Stimulated activated CD4-positive, alpha-beta T cell treated with anti-CD3 and anti-CD28 coated beads, Interleukin-1b, Interleukin-23, amount 100 ng/mL, for 1 hour (primary cell): ENCODE results near the gene RASGRF1.
"Not testable (repeated sequence)": the region's sequence is repeated elsewhere in the genome, so short reads cannot be mapped to it uniquely, and the experiment has no call there.

Experiments
- DNase-seq, 2 donors: peaks; one replicate each; pipeline ENCODE4 v3.0.0-alpha.2; 2020; ENCODE audit warnings: low read depth in 2 of 2

RASGRF1 gene

GRCh38 chr15:79006071-79006470 is 84.5 kb downstream of the RASGRF1 start:
- DNase-seq = no peak

GRCh38 chr15:79004336-79004735 is 86.2 kb downstream of the RASGRF1 start:
- no peak for DNase-seq

GRCh38 chr15:79003896-79004295 is 86.7 kb downstream of the RASGRF1 start:
- DNase-seq = no peak

- no peak for DNase-seq
Observed at GRCh38 chr15:79003301-79003700, 87.3 kb downstream of the RASGRF1 start.

GRCh38 chr15:79002581-79002980 is 88.0 kb downstream of the RASGRF1 start:
- no peak for DNase-seq

GRCh38 chr15:78999636-79000035 is 90.9 kb downstream of the RASGRF1 start:
- no peak for DNase-seq

GRCh38 chr15:78998526-78998925 is 92.1 kb downstream of the RASGRF1 start:
- DNase-seq = no peak

GRCh38 chr15:78997981-78998499 is 92.5 kb downstream of the RASGRF1 start:
- no peak for DNase-seq

- DNase-seq = no peak
Observed at GRCh38 chr15:78996894-78997275, 93.7 kb downstream of the RASGRF1 start.

- DNase-seq = no peak
Observed at GRCh38 chr15:78995921-78996893, 94.4 kb downstream of the RASGRF1 start.

- DNase-seq = not testable (repeated sequence)
Observed at GRCh38 chr15:78995161-78995560, 95.4 kb downstream of the RASGRF1 start.

GRCh38 chr15:78993931-78994530 is 96.5 kb downstream of the RASGRF1 start:
- DNase-seq = no peak

GRCh38 chr15:78993257-78993930 is 97.2 kb downstream of the RASGRF1 start:
- DNase-seq = no peak

GRCh38 chr15:78992416-78993256 is 97.9 kb downstream of the RASGRF1 start:
- DNase-seq = no peak

GRCh38 chr15:78991879-78992278 is 98.7 kb downstream of the RASGRF1 start:
- no peak for DNase-seq

GRCh38 chr15:78991476-78991875 is 99.1 kb downstream of the RASGRF1 start:
- DNase-seq = no peak

- DNase-seq = no peak
Observed at GRCh38 chr15:78990278-78990677, 100.3 kb downstream of the RASGRF1 start.

GRCh38 chr15:78989701-78990240 is 100.8 kb downstream of the RASGRF1 start:
- no peak for DNase-seq

- no peak for DNase-seq
Observed at GRCh38 chr15:78988361-78988911, 102.1 kb downstream of the RASGRF1 start.

- no peak for DNase-seq
Observed at GRCh38 chr15:78987556-78988360, 102.8 kb downstream of the RASGRF1 start.
